ENCODE results near the gene ADGRD2.
A peak's percentile ranks its signal among the peaks of the same experiment; 100 is the strongest.

ADGRD2 gene

GRCh38 chr9:124504530-124505005 is 54.3 kb downstream of the ADGRD2 start:
- no peak for DNase-seq (ENCODE audit: low read depth, low spot score)
- H3K27ac ChIP-seq: no peak overlapping the region

GRCh38 chr9:124505006-124505900 is 55.0 kb downstream of the ADGRD2 start:
- no peak overlapping the region for H3K27ac ChIP-seq
- no peak for DNase-seq (ENCODE audit: low read depth, low spot score)

DNA sequence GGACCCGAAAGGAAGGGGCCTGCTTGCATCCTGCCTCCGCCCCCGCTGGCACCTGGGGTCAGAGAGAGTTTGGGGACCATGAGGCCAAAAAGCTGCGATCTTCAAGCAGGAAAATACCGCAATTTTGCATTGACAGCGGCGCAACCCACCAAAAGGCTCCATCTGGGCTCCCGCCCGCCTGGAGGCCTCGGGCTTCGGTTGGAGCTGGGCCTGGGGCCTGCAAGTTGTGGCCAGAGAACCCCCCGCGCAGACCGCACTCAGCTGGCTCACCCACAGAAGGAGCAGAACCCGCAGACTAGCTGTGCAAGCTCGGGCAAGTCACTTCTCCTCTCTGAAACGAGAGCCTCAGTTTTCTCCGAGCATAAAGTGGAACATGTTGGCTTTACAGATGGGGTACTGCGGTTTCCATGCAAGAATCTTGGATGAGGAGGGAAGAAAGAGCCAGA is 55.7 kb downstream of the ADGRD2 start:
- DNase-seq (ENCODE audit: low read depth, low spot score): no peak

DNA sequence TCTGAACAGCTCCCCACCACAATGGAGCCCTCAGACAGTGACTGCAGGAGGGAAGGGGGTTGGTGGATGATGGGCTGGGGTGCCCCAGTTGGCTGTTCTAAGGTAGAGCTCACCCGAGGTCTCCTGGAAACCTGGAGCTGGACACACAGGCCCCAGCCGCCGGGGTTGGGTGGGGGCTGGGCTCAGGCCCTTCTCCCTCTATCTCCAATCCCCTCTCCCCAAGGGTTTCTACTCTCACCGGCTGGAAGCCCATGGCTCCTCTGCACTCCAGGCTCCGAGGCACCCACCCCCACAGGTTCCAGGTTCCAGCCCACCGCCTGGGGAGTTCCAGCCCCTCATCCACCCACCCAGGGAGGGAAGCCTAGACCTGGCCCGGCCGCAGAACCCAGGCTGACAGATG is 56.2 kb downstream of the ADGRD2 start:
- no peak overlapping the region for H3K27ac ChIP-seq
- DNase-seq (ENCODE audit: low read depth, low spot score): no peak

More for the DNA sequence above, 55.7 kb downstream of the ADGRD2 start:
- no peak overlapping the region for H3K27ac ChIP-seq

DNA sequence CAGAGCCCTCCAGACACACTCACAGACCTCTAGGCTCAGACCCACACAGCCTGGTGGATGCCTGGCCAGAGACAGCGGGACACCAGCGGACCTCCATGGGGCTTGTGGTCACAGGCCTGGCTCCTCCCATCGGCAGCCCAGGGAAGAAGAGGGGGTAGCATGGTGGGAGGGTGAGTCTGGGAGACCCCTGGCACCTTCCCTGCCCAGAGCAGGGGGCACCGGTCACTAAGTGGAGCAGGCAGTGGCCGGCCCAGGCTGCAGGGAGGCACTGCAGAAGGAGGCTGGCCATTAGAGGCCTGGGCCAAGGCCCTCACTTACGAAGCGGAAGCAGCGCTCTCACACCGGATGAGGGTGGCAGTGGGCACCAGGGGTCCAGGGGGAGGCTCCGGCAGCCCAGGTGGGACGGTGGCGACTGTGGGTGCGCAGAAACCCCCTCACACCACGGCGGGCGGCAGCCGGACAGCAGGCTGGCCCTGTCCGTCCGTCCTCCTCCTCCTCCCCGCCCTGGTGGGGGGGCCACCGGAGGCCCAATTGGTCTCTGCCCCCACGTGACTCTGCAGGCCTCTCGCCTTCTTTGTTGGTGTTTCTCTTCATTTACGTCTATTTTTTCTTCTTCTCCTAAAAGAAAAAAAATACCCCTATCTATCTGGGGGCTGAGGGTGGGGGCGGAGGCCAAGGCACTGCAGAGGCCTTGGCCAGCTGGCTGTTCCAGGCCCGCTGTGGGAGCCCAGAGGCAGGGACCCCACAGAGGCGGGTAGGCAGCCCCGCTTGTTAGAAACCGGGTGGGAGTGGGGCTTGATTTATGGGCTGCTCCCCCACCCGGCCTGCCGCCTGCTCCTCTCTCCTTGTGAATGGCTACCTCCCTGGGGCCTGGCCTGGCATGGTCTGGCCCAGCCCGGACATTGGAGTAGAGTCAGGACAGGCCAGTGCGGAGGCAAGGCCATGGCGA is 57.0 kb downstream of the ADGRD2 start, which contains the start of gene NR5A1:
Gene NR5A1 (minus strand): TSS at position 469 of the 949 bp plus-strand sequence. CDS start 4,004 bp downstream, outside the sequence.
- H3K27ac ChIP-seq: no peak within 1 kb of the TSS
- no peak for DNase-seq (ENCODE audit: low read depth, low spot score)

GRCh38 chr9:124507880-124508423 is 57.7 kb downstream of the ADGRD2 start:
- no peak overlapping the region for H3K27ac ChIP-seq
- DNase-seq (ENCODE audit: low read depth, low spot score): no peak

GRCh38 chr9:124510650-124511425 is 60.6 kb downstream of the ADGRD2 start:
- DNase-seq (ENCODE audit: low read depth, low spot score): peak; percentile 2
- H3K27ac ChIP-seq: no peak overlapping the region

DNA sequence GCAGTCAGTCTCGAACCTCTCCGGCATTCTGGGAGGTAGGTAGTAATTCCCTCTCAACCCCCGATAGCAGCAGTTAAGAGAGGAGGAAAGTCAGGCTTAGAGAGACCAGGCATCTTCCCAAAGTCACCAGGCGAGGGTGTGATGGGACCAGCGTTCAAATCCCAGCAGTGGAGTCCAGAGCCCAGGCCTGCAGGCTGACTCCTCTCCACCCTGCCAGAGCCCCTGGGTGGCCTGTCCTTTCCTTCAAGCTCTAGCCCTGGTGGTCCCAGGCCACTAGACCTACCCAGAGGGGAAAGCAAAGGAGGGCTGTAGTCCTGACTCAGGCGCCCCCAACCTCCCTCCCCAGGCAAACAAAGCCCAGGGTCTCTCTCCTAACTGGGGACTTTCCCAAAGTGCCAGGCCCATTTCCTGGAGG is 61.2 kb downstream of the ADGRD2 start:
- no peak for DNase-seq (ENCODE audit: low read depth, low spot score)
- H3K27ac ChIP-seq: no peak overlapping the region

DNA sequence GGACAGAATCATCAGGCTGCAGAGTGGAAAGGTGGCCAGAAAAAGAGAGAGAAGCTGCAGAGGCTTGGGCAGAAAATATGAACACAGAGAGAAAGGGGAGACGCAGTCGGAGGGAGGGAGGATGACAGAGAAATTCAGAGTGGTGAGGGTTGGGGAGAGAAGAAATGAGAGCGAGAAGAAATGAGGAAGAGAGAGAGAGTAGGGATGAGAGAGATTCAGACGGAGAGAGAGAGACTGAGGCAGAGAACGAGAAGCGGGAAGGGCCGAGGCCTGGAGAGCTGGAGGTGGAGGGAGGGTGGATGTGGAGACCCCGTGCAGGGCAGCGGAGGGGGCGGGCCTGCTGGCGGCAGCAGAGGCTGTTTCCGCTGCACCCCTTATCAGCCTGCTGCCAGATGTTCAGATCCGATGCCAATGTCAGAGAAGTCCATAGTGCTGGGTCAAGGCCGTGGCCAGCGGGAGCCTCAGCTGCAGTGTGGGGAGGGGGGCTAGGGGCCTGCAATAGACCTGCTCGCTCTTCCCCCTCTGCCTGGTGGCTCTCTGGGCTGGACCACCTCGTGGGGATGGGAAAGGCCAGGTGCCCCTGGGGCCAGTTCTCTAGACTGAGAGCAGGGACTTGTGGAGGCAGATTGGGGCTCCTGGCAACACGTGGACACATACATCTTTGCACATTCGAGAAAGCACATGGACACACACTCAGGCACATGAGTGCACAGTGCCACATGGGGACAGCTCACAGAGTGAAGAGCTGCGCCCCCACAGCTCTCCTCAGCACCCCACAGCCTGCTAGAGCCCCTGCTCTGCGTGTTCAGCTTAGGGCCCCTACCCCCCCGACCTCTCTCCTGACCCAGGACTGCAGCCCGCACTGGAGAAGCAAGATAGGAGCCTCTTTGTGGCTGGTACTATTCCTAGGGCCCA is 61.9 kb downstream of the ADGRD2 start:
- no peak for DNase-seq (ENCODE audit: low read depth, low spot score)
- H3K27ac ChIP-seq: no peak overlapping the region

GRCh38 chr9:124512806-124513204 is 62.6 kb downstream of the ADGRD2 start:
- no peak for DNase-seq (ENCODE audit: low read depth, low spot score)
- H3K27ac ChIP-seq: no peak overlapping the region

GRCh38 chr9:124513376-124513994 is 63.2 kb downstream of the ADGRD2 start:
- no peak for DNase-seq (ENCODE audit: low read depth, low spot score)
- no peak overlapping the region for H3K27ac ChIP-seq

- DNase-seq (ENCODE audit: low read depth, low spot score): no peak
- no peak overlapping the region for H3K27ac ChIP-seq
Observed at GRCh38 chr9:124514125-124514524, 63.9 kb downstream of the ADGRD2 start.

- no peak for DNase-seq (ENCODE audit: low read depth, low spot score)
- no peak overlapping the region for H3K27ac ChIP-seq
Observed at GRCh38 chr9:124514874-124515273, 64.6 kb downstream of the ADGRD2 start.

DNA sequence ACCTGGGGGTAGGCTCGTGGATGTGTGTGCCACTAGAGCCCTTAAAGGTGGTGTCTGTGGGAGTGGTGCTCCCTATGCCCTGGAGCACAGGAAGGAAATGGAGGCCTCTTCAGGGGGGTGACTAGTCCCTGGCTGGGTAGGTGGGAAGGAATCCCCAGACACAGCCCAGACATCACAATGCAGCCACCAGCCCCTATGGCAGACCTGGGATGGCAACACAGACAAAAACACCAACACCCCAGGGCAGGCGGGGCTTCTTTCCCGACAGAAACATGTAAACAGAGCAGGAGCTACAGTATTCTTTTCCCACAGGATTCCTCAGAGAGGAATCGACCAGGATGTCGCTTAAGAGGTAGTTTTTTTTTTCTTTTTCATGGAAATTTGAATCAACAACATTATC is 67.3 kb downstream of the ADGRD2 start:
- no peak for DNase-seq (ENCODE audit: low read depth, low spot score)
- no peak overlapping the region for H3K27ac ChIP-seq

GRCh38 chr9:124518116-124518515 is 67.9 kb downstream of the ADGRD2 start:
- no peak overlapping the region for H3K27ac ChIP-seq
- no peak for DNase-seq (ENCODE audit: low read depth, low spot score)

DNA sequence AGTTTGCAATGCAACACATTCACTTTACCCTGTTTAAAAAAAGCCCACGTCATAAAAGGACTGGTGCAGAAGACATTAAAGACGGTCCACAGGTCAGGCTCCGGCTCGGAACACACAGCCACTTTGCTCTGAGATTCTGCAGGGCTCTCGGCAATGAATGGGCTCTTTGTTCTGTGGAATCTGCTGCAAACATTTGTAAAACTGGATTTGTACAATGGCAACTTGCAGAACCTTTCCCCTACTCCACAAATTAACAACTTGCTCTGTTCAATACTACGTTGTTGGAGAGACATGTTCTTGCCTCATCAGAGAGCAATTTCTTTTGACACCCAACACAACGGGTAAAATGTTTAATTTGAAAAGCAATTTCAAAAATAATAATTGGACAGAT is 70.0 kb downstream of the ADGRD2 start:
- no peak for DNase-seq (ENCODE audit: low read depth, low spot score)
- no peak overlapping the region for H3K27ac ChIP-seq

DNA sequence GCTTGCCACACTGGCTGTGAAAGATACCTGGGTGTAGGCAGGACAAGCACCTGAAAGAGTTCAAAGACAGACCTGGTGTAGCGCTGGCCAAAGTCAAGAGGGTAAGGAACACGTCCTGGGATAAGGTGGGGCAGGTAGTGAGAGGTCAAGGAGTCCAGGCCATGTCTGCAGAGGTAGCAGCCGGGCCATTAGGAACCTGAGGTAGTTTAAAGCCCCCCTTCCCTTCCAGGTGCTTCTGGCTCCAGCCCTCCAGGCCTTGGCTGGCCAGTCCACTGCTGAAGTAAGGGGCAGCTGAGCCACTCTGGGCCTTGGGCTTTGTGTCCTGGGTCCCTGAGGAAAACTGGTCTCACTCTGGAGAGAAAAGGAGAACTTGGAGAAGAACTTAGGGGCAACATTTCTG is 70.9 kb downstream of the ADGRD2 start:
- DNase-seq (ENCODE audit: low read depth, low spot score): no peak
- no peak overlapping the region for H3K27ac ChIP-seq
